NT2/D1 (cell line): ENCODE results near the gene SLC29A2.

ENCODE experiments used
- DNase-seq: peaks from one replicate; pipeline ENCODE4 v3.0.0-alpha.2; 2011; ENCODE audit warnings: low read depth, low spot score
- H3K27me3 ChIP-seq: 2 replicates; pipeline ENCODE4 v1.6.0; 2011; ENCODE audit warnings: mild to moderate bottlenecking; ENCODE audit not compliant: insufficient read length, insufficient read depth
- H3K36me3 ChIP-seq: 2 replicates; pipeline ENCODE4 v1.6.1; 2011; ENCODE audit warnings: mild to moderate bottlenecking, low read length, mixed read lengths; ENCODE audit not compliant: insufficient read depth, insufficient read length
- H3K4me1 ChIP-seq: 2 replicates; pipeline ENCODE4 v1.5.1; 2011; ENCODE audit not compliant: insufficient read depth, insufficient read length
- H3K4me3 ChIP-seq: 2 replicates; pipeline ENCODE4 v1.5.1; 2011; ENCODE audit warnings: low read depth; ENCODE audit not compliant: insufficient read length
- H3K9ac ChIP-seq: 2 replicates; pipeline ENCODE4 v1.6.0; 2011; ENCODE audit warnings: low read depth; ENCODE audit not compliant: insufficient read length
- H3K9me3 ChIP-seq: 2 replicates; pipeline ENCODE4 v1.5.1; 2011; ENCODE audit warnings: mild to moderate bottlenecking, low read length; ENCODE audit not compliant: insufficient read depth
- SUZ12 ChIP-seq: IDR thresholded peaks from 2 replicates; pipeline ENCODE4 v1.6.1; 2011; ENCODE audit not compliant: insufficient read length, insufficient read depth; ENCODE audit errors: extremely low read depth
- YY1 ChIP-seq: IDR thresholded peaks from 2 replicates; pipeline ENCODE4 v1.6.1; 2011; ENCODE audit not compliant: insufficient read length, insufficient read depth
- ZNF274 ChIP-seq: IDR thresholded peaks from 2 replicates; pipeline ENCODE4 v1.6.1; 2011; ENCODE audit warnings: mild to moderate bottlenecking, low read depth, low read length

SLC29A2 gene

DNA sequence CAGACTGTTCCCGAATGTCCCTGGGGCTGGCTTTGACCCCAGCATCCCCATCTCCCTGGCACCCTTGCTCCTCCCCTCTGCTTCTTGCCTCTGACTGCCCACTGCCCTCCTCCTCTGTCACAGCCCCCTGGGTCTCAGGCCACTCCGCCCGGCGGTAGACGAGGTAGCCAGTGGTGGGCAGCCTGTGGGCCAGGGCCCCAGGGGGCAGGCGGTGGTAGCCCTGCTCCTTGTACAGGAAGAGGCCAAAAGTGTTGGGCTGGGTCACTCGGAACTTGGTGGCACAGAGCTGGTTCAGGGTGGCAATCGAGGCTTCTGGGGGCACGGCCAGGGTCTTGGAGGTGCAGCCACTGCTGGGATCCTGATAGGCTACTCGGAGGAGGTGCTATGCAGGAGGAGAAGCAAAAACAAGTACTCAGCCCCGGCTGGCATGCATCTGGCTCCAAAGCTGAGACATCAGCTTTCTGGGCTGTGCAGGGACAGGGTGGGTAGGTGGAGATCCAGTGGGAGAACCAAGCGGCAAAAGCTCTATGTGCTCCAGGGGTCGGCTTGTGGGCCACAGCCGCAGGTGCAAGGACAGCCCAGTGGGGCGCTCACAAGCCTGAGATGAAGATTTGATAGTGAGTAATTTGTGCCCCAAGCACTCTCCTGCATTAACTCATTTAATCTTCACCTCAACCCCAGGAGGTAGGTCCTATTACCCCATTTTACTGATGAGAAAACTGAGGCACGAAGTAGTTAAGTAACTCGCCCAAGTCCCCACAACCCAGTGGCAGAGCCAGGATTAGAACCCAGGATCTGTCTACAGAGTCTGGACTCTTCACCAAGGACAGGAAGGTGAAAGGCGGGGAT, 39.0 kb downstream of the SLC29A2 start:
- TF ChIP-seq ZNF274 (no peak), YY1 (no peak), SUZ12 (no peak)
- H3K27me3 ChIP-seq: no peaks in the 10 kb centered on the region
- peaks cover 54% of the 10 kb centered on the region for H3K36me3 ChIP-seq
- no peak for DNase-seq
- H3K9me3 ChIP-seq: no peaks in the 10 kb centered on the region
- no peak overlapping the region for H3K4me3 ChIP-seq
- peaks cover 12% of the 10 kb centered on the region for H3K4me1 ChIP-seq
- no peak overlapping the region for H3K9ac ChIP-seq

DNA sequence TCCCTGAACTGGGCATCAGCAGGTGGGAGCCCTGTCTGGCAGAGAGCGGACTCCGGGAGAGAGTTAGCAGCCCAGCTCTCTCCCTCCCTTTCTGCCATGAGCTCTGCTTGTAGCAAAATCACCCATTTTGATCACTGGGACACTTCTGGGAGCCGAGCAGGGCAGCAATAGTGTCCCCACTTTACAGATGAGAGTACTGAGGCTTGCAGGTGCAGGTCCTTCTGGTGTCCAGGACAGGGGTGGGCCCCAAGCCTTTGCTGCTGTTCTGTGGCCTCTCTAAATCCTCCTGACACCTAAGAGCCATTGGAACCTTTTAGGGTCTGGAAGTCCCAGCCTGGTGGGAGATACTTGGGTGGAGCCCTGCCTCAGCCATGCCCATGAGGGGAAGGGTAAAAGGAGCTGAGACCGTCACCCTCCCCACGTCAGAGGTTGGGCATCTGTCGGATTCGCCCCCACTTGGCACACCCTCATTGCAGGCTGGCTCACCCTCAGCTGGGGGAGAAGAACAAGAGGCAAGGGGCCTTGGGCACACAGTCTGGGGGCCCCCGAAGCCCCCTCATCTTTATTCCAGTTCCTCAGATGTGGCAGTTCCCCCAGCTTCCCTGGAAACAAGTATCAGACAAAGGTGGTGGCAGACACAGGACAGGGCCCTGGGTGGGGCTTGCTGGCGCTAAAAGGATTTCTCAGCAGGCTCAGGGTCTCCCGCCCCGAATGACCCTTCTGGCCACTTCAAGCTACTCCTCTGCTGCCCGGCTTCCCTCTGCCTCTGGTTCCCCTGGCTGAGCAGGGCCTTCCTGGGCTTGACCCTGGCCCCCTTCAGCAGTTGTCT, 39.8 kb downstream of the SLC29A2 start:
- DNase-seq: no peak
- H3K4me1 ChIP-seq: peaks cover 20% of the 10 kb centered on the region

DNA sequence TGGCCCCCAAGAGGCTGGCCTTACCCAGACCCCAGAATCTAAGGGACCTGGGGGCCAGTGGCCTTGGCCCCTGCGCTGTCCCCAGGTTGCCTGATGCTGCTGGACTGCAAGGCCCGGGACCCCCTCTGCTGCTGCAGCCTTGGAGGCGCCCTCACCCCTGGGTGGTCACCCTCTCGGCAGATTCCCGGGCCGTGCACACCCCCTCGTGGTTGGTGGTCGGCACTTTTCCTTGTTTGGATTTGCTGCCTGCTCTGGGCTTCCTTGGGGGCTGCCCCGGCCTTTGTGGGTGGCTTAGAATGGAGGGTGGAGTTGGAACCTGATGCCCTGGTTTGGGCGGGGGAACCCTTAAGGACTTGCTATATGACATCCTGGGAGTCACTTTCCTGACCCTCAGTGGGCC, 40.6 kb downstream of the SLC29A2 start:
- no peak overlapping the region for H3K4me3 ChIP-seq
- no peaks in the 10 kb centered on the region for H3K27me3 ChIP-seq
- H3K4me1 ChIP-seq: peaks cover 26% of the 10 kb centered on the region
- peaks cover 45% of the 10 kb centered on the region for H3K36me3 ChIP-seq
- H3K9me3 ChIP-seq: no peaks in the 10 kb centered on the region
- TF ChIP-seq ZNF274: no peak
- no peak for TF ChIP-seq SUZ12
- no peak for TF ChIP-seq YY1
- DNase-seq: no peak
- H3K9ac ChIP-seq: no peak overlapping the region

More for the DNA sequence above, 39.8 kb downstream of the SLC29A2 start:
- Histone ChIP-seq H3K27me3 (no peaks in the 10 kb centered on the region), H3K9ac (no peak overlapping the region), H3K36me3 (peaks cover 45% of the 10 kb centered on the region), H3K4me3 (no peak overlapping the region), H3K9me3 (no peaks in the 10 kb centered on the region)
- TF ChIP-seq YY1 (no peak), SUZ12 (no peak), ZNF274 (no peak)

DNA sequence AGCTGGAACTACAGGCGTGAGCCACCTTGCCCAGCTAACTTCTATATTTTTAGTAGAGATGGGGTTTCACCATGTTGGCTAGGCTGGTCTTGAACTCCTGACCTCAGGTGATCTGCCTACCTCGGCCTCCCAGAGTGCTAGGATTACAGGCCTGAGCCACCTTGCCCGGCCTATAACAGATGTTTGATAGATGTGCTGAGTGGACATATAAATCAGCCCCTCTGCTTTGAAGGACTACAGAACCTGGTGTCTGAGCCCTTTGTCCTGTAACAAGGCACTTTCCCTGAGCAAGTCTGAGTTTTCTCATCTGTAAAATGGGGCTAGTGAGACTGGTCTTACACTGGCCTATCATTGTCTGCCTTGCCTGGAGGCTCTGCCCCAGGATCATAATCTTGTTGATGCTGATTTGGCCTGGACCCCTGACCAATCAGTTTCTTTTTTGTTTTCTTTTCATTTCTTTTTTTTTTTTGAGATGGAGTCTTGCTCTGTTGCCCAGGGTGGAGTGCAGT, 42.3 kb downstream of the SLC29A2 start:
- Histone ChIP-seq H3K9me3 (no peaks in the 10 kb centered on the region), H3K36me3 (peaks cover 34% of the 10 kb centered on the region), H3K4me3 (no peak overlapping the region), H3K27me3 (no peaks in the 10 kb centered on the region), H3K9ac (no peak overlapping the region), H3K4me1 (peaks cover 36% of the 10 kb centered on the region)
- no peak for DNase-seq
- no peak for TF ChIP-seq SUZ12
- TF ChIP-seq ZNF274: no peak
- TF ChIP-seq YY1: no peak

DNA sequence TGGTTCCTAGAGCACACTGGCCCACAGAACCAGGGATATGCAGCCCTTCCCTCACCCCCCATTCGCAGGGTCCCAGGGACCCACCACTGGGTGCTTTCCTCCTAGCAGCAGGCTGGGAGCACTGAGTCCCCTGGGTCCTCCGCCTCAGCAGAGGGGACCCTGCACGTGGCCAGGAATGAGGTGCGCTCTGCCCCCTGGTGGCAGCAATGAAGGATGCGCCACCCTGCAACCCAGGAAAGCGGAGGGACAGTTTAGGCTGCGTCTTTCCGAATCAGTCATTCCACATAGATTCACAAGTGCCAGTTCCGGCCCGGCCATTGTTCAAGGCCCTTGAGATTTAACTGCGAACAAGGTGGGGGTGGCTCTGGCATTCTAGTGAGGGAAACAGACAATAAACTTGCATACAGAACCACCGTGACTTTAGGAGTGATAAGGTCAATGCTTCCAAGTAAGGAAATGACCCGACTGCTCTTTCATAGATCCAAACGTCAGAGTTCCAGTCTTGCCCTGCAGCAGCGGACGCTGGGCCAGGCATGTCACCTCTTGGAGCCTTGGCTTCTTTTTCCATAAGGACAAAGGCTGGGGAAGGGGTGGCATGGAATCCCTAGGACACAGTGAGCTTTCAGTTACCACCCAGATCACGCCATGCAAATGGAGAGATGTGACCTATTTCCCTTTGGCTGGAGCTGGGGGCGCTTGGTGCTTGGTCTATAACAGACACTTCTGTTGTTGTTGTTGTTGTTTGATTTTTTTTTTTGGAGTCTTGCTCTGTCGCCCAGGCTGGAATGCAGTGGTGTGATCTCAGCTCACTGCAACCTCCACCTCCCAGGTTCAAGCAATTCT, 43.0 kb downstream of the SLC29A2 start:
- TF ChIP-seq ZNF274: no peak
- no peak for TF ChIP-seq YY1
- Histone ChIP-seq H3K4me3 (no peak overlapping the region), H3K27me3 (no peaks in the 10 kb centered on the region), H3K9ac (peak overlapping the region; percentile 53), H3K9me3 (no peaks in the 10 kb centered on the region), H3K4me1 (peaks cover 37% of the 10 kb centered on the region), H3K36me3 (peaks cover 28% of the 10 kb centered on the region)
- no peak for DNase-seq

DNA sequence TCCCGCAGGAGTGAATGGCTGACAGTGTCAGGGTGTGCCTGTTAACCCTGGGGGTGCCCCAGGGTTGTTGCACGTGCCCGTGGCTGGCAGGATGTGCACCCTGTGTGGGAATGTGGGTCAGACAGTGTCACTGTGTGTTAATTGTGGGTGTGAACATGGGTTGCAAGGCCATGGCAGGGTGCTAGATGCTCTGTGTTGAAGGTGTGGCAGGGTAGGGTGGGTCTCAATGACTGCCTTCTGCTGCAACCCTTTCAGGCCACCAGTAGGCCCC, 43.6 kb downstream of the SLC29A2 start:
- Histone ChIP-seq H3K27me3 (no peaks in the 10 kb centered on the region), H3K9ac (peak overlapping the region; percentile 53), H3K4me3 (no peak overlapping the region)

More for the DNA sequence above, 43.6 kb downstream of the SLC29A2 start:
- Histone ChIP-seq H3K36me3 (peaks cover 22% of the 10 kb centered on the region), H3K4me1 (peaks cover 37% of the 10 kb centered on the region), H3K9me3 (no peaks in the 10 kb centered on the region)
- no peak for DNase-seq
- TF ChIP-seq SUZ12: no peak
- no peak for TF ChIP-seq ZNF274
- TF ChIP-seq YY1: no peak
